GM23248 (cell line): ENCODE results near the gene FN3KRP. TPM values are rescaled to one million over a fixed set of nuclear protein-coding genes. Genes with fewer than 3 reads are reported as not detected.

Experiments used
- DNase-seq: peaks from one replicate; pipeline ENCODE4 v3.0.0-alpha.2; 2015
- H2AFZ ChIP-seq: fragments of 200-600 bp; sonication (generic); 2 replicates; pipeline ENCODE4 v1.6.1; 2016; ENCODE audit warnings: antibody characterized with exemption
- H3F3A ChIP-seq: fragments of 200-600 bp; sonication (generic); 2 replicates; pipeline ENCODE4 v1.6.1; 2016; ENCODE audit warnings: mild to moderate bottlenecking, antibody characterized with exemption, mixed run types; ENCODE audit not compliant: insufficient read depth
- H3K27ac ChIP-seq: fragments of 200-600 bp; sonication (generic); 2 replicates; pipeline ENCODE4 v1.5.1; 2016; ENCODE audit warnings: mild to moderate bottlenecking
- H3K27me3 ChIP-seq: fragments of 200-600 bp; sonication (generic); replicated peaks from 2 replicates; pipeline ENCODE4 v1.6.1; 2016; ENCODE audit warnings: mild to moderate bottlenecking; ENCODE audit not compliant: insufficient read depth
- H3K36me3 ChIP-seq: fragments of 200-600 bp; sonication (generic); 2 replicates; pipeline ENCODE4 v1.6.1; 2016; ENCODE audit warnings: low read depth, mild to moderate bottlenecking
- H3K4me1 ChIP-seq: fragments of 200-600 bp; sonication (generic); 2 replicates; pipeline ENCODE4 v1.6.1; 2016; ENCODE audit warnings: mild to moderate bottlenecking; ENCODE audit not compliant: insufficient read depth
- H3K4me2 ChIP-seq: fragments of 200-600 bp; sonication (generic); one replicate; pipeline ENCODE4 v1.6.1; 2016; ENCODE audit warnings: mild to moderate bottlenecking; ENCODE audit not compliant: unreplicated experiment
- H3K4me3 ChIP-seq: fragments of 200-600 bp; sonication (generic); 2 replicates; pipeline ENCODE4 v1.5.1; 2016; ENCODE audit warnings: mild to moderate bottlenecking
- H3K79me2 ChIP-seq: fragments of 200-600 bp; sonication (generic); 2 replicates; pipeline ENCODE4 v1.6.1; 2016; ENCODE audit warnings: mild to moderate bottlenecking; ENCODE audit not compliant: insufficient read depth
- H3K9ac ChIP-seq: fragments of 200-600 bp; sonication (generic); 2 replicates; pipeline ENCODE4 v1.6.1; 2016; ENCODE audit warnings: mild to moderate bottlenecking
- H3K9me2 ChIP-seq: fragments of 200-600 bp; sonication (generic); 2 replicates; pipeline ENCODE4 v1.6.1; 2016; ENCODE audit warnings: mixed run types, mild to moderate bottlenecking, moderate library complexity; ENCODE audit not compliant: insufficient read depth
- H3K9me3 ChIP-seq: fragments of 200-600 bp; sonication (generic); one replicate; pipeline ENCODE4 v1.6.1; 2017; ENCODE audit warnings: low read depth
- H4K20me1 ChIP-seq: fragments of 200-600 bp; sonication (generic); 2 replicates; pipeline ENCODE4 v1.6.0; 2016; ENCODE audit not compliant: insufficient read depth
- EZH2 ChIP-seq: fragments of 200-600 bp; sonication (generic); IDR thresholded peaks from 2 replicates; pipeline ENCODE4 v1.6.1; 2018; ENCODE audit warnings: antibody characterized with exemption, mild to moderate bottlenecking; ENCODE audit not compliant: insufficient read depth, poor library complexity, severe bottlenecking
- EZH2phosphoT487 ChIP-seq: fragments of 200-600 bp; sonication (generic); IDR thresholded peaks from 2 replicates; pipeline ENCODE4 v1.6.1; 2018; ENCODE audit warnings: antibody characterized with exemption, moderate library complexity, mild to moderate bottlenecking, low read depth; ENCODE audit not compliant: insufficient read depth
- WGBS, 2 experiments: methylation state at CpG; one replicate each; pipeline ENCODE4 v1.1.6; 2015 to 2017; ENCODE audit warnings: low lambda C conversion rate in 2 of 2, low coverage in 1 of 2; ENCODE audit errors: missing lambda C conversion rate in 2 of 2; 5-methylcytosine and 5-hydroxymethylcytosine counted together
- in situ Hi-C: fragments of 300-500 bp; cut with MboI; formaldehyde crosslinking; loops from 2 replicates; pipeline ENCODE4 v1.15.0; 2020
- polyA plus RNA-seq: library from polyadenylated mRNA; unstranded; fragments of >200 nt; fragmentation: Nextera tagmentation; extraction: Ambion mirVana; gene quantifications from 2 replicates; pipeline ENCODE4 v1.2.1, GENCODE V29; 2016
- total RNA-seq: library from RNA; depleted of rRNA; stranded (reverse); fragments of >200 nt; shearing (Covaris generic); gene quantifications from 2 replicates; pipeline ENCODE4 v1.2.3, GENCODE V29; 2014

The FN3KRP gene
- total and polyA plus RNA-seq, 2 experiments from 2014 or later, result 33.8 to 45.2 TPM

DNA sequence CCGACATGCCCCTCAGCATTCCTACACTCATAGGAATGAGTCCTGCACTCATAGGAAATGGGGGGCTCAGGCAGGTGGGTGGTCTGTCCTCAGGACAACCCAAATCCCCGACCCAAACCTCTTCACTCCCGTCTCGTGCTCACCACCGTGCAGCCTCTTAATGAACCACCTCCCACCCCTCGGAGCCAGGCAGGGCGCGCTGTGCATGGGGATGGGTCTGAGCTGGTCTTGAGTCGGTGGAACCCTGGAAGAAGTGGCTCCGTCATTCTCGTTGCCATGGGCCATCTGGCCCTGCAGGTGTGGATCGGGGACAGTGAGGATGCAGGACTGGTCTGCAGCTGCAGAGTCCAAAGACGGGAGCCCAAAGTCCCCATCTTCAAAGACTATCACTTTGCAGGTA is 11.6 kb upstream of the FN3KRP start:
- H3K4me3 ChIP-seq, result no peak overlapping the region
- H3F3A ChIP-seq, result 0 out of 2 replicates have a peak, but pooled peaks cover 6% of the 10 kb centered on the region
- no peaks in the 10 kb centered on the region for H3K27me3 ChIP-seq
- no peaks in the 10 kb centered on the region for H3K79me2 ChIP-seq
- WGBS, 2 experiments, result 74% methylated on average over 13 of the region's 13 CpGs
- no peaks in the 10 kb centered on the region for H3K9me2 ChIP-seq
- no peak overlapping the region for H2AFZ ChIP-seq
- no peak for DNase-seq
- in situ Hi-C loops, result loop anchor here (5.0 kb wide), 1 partner anchor 48 kb away; no protein-coding TSS in a partner anchor
- H3K36me3 ChIP-seq, result no peaks in the 10 kb centered on the region
- H4K20me1 ChIP-seq, result no peaks in the 10 kb centered on the region
- no peak for TF ChIP-seq EZH2
- no peak for TF ChIP-seq EZH2phosphoT487
- no peak overlapping the region for H3K4me2 ChIP-seq
- H3K9ac ChIP-seq, result no peak overlapping the region
- no peak overlapping the region for H3K27ac ChIP-seq
- H3K9me3 ChIP-seq, result no peaks in the 10 kb centered on the region
- H3K4me1 ChIP-seq, result no peaks in the 10 kb centered on the region

DNA sequence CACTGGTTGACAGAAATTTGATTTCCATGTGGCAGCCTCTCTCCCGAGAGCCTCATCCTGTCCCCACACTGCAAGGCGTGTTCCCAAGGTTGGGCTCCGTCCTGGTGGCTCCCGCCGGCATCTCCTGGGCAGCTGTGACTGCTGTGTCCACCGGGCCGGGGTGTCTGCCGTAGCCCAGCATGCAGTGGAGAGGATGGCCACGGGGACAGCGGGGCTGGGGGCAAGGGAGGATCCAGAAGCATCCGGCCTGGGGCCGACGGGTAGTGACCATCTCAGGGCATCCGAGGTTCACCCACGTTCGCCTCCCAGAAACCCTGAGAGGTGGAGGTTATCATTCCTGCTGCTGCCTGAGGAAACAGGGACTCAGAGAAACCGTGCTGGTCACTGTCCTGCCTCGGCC is 10.8 kb upstream of the FN3KRP start:
- no peak overlapping the region for H2AFZ ChIP-seq
- no peak overlapping the region for H3K4me2 ChIP-seq
- no peak overlapping the region for H3K9ac ChIP-seq
- DNase-seq, result no peak
- H3K27me3 ChIP-seq, result no peaks in the 10 kb centered on the region
- 75 to 78% methylated on average over 18 of the region's 18 CpGs for WGBS, 2 experiments
- H3K9me3 ChIP-seq, result no peaks in the 10 kb centered on the region
- H3K4me3 ChIP-seq, result no peak overlapping the region
- H3F3A ChIP-seq, result 0 out of 2 replicates have a peak, but pooled peaks cover 6% of the 10 kb centered on the region
- in situ Hi-C loops, result loop anchor here (5.0 kb wide), 1 partner anchor 48 kb away; no protein-coding TSS in a partner anchor
- no peak overlapping the region for H3K27ac ChIP-seq
- no peaks in the 10 kb centered on the region for H3K9me2 ChIP-seq
- no peaks in the 10 kb centered on the region for H3K36me3 ChIP-seq
- H3K79me2 ChIP-seq, result no peaks in the 10 kb centered on the region
- H3K4me1 ChIP-seq, result no peaks in the 10 kb centered on the region
- no peak for TF ChIP-seq EZH2
- H4K20me1 ChIP-seq, result no peaks in the 10 kb centered on the region

DNA sequence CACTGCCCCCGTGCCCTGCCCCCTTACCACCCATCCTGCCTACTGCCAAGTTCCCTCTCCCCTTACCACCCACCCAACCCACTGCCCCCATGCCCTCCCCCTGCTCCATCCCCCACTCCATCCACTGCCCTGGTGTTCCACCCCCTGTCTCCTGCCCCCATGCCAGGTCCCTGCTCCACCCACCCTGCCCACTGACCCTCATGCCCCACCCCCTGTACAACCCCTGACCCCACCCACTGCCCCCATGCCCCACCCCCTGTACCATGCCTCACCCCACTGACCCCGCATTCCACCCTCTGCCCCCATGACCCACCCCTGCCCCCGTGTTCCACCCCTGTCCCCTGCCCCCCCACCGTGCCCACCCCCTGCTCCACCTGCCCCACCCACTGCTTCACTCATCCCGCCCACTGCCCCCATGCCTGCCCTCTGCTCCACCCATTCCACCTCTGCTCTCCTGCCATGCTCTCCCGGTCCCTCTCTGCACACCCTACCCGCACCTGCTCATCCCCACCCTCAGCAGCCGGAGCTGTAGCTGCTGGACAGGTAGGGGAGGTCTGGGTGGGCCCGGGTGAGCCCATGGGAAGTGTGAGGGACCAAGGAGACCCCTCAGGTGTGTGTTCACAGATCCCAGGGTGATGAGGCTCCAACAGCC is 7.4 kb upstream of the FN3KRP start:
- no peak overlapping the region for H3K4me2 ChIP-seq
- no peaks in the 10 kb centered on the region for H3K4me1 ChIP-seq
- no peaks in the 10 kb centered on the region for H4K20me1 ChIP-seq
- no peaks in the 10 kb centered on the region for H3K9me3 ChIP-seq
- H3K27me3 ChIP-seq, result no peaks in the 10 kb centered on the region
- no peak overlapping the region for H2AFZ ChIP-seq
- in situ Hi-C loops, result loop anchor here (5.0 kb wide), 1 partner anchor 52 kb away; no protein-coding TSS in a partner anchor
- no peak overlapping the region for H3K9ac ChIP-seq
- 67 to 72% methylated on average over 5 to 9 of the region's 9 CpGs for WGBS, 2 experiments
- H3K79me2 ChIP-seq, result no peaks in the 10 kb centered on the region
- 0 out of 2 replicates have a peak, but pooled peaks cover 6% of the 10 kb centered on the region for H3F3A ChIP-seq
- H3K9me2 ChIP-seq, result no peaks in the 10 kb centered on the region
- no peak overlapping the region for H3K4me3 ChIP-seq
- no peak for DNase-seq
- no peak for TF ChIP-seq EZH2
- TF ChIP-seq EZH2phosphoT487, result no peak
- H3K36me3 ChIP-seq, result no peaks in the 10 kb centered on the region
- no peak overlapping the region for H3K27ac ChIP-seq

DNA sequence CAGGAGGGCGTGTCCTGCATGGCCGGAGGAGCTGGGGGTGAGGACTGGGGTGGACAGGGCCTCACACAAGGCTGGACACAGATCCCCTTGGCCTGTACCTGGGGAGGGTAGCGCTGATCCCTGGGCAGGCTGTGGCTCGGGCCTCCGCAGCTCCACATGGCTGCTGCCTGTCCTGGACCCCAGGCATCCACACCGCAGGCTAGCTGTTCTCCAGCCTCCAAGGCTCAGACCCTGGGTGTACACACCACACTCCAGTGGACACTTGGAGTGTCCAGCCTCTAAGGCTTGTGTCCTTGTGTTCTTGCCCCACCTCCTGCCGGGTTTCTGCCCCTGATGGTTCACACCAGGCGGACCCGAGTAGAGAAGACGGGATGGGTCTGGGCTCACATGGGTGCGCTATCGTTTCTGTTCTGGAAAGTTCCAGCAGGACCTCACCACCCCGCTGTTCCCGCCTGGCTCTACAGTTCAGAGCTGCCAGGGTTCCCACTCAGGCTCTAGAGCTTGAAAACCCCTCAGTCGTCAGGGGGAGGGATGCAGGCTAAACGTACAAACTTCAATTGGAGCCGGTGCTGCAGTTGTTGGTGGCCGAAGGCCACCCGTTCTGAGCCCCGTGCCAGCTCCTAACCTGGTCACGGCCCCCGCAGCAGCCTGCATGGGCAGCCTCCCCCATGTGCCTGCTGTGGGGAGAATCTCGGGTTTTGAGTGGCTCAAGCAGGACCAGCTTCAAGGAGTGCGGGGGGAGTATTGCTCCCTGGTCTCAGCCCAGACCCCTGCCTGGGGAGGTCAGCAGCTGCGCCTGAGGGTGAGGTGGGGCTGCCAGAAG is 6.6 kb upstream of the FN3KRP start:
- H3K27me3 ChIP-seq, result no peaks in the 10 kb centered on the region
- H3F3A ChIP-seq, result 0 out of 2 replicates have a peak, but pooled peaks cover 6% of the 10 kb centered on the region
- H3K4me1 ChIP-seq, result no peaks in the 10 kb centered on the region
- H3K9ac ChIP-seq, result no peak overlapping the region
- H2AFZ ChIP-seq, result no peak overlapping the region
- DNase-seq, result no peak
- WGBS, 2 experiments, result 78 to 82% methylated on average over 25 of the region's 25 CpGs
- H3K79me2 ChIP-seq, result no peaks in the 10 kb centered on the region
- H4K20me1 ChIP-seq, result no peaks in the 10 kb centered on the region
- no peaks in the 10 kb centered on the region for H3K9me3 ChIP-seq
- no peaks in the 10 kb centered on the region for H3K36me3 ChIP-seq
- H3K9me2 ChIP-seq, result no peaks in the 10 kb centered on the region
- no peak overlapping the region for H3K27ac ChIP-seq
- H3K4me2 ChIP-seq, result no peak overlapping the region
- in situ Hi-C loops, result loop anchor here (5.0 kb wide), 1 partner anchor 53 kb away; no protein-coding TSS in a partner anchor
- no peak overlapping the region for H3K4me3 ChIP-seq
- TF ChIP-seq EZH2 (no peak), EZH2phosphoT487 (no peak)
